Activated CD4-positive, alpha-beta T cell treated with anti-CD3 and anti-CD28 coated beads for 4 hours (primary cell): ENCODE results near the gene FAN1.
A peak's percentile ranks its signal among the peaks of the same experiment; 100 is the strongest.
"Not testable (repeated sequence)": the region's sequence is repeated elsewhere in the genome, so short reads cannot be mapped to it uniquely, and the experiment has no call there.

Source experiments
- DNase-seq, 2 donors: peaks; one replicate each; pipeline ENCODE4 v3.0.0-alpha.2; 2020

The FAN1 gene

DNA sequence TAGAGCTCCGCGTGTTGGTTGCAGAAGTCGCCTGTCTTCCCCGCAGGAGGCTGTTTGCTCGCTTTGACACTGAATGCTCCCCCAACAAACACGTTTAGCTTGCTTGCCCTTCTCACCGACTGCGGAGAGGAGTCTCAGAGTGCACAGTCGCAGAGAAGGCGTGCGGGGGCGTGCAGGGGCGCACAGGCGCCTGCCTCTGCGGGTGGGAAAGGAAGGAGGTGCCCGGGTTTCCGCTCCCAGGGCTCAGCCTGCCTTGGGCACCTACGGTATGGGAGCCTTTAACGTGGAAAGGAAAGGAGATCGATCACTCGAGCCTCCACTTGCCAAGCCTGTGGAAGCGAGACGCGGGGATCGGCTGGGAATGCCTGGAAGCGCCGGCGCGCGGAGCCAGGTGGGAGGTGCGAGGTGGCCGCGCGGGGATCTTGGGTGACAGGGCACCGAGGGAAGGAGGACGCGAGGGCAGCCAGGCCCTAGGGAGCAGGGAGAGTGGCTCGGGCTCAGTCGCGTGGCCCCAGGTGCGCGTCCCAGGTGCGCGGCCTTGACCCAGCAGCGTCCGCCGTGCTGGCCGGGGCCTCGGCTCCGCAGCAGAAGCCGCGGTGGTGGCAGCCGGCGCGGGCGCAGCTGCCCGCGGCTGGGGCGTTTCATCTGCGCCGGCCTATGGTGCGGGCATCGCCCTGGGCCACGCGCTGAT lies at the start of gene FAN1:
FAN1 (plus strand) TSS at position 419 of the 691 bp plus-strand sequence. CDS start 749 bp downstream, outside the sequence.
- peak; percentile 82 to 84 for DNase-seq

- DNase-seq, result no peak
Measured at GRCh38 chr15:30859091-30859874, 44.4 kb upstream of the FAN1 start.

GRCh38 chr15:30865257-30865656 lies 38.5 kb upstream of the FAN1 start:
- DNase-seq, result no peak

GRCh38 chr15:30870681-30871080 lies 33.0 kb upstream of the FAN1 start:
- no peak for DNase-seq

GRCh38 chr15:30872341-30872748 lies 31.4 kb upstream of the FAN1 start:
- DNase-seq, result no peak

DNA sequence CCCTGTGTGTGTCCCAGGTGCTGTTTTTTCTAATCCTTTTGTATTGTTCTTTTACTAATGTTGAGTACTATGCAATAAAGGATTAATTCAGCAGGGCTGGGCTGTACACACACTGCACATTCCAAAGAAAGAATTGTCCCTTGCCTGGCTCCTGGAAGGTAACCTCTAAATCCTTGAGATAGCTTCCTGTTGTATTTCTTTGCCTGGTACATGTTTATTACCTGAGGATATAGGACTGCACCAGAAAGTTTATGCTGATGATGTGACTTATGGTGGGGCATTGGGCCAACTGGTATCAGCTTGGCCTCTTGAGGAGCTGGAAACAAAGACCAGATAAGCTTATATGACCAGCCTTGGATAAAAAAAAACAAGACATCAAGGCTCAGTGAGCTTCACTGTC lies 26.6 kb upstream of the FAN1 start:
- DNase-seq, result no peak

GRCh38 chr15:30878515-30878914 lies 25.2 kb upstream of the FAN1 start:
- no peak for DNase-seq

DNA sequence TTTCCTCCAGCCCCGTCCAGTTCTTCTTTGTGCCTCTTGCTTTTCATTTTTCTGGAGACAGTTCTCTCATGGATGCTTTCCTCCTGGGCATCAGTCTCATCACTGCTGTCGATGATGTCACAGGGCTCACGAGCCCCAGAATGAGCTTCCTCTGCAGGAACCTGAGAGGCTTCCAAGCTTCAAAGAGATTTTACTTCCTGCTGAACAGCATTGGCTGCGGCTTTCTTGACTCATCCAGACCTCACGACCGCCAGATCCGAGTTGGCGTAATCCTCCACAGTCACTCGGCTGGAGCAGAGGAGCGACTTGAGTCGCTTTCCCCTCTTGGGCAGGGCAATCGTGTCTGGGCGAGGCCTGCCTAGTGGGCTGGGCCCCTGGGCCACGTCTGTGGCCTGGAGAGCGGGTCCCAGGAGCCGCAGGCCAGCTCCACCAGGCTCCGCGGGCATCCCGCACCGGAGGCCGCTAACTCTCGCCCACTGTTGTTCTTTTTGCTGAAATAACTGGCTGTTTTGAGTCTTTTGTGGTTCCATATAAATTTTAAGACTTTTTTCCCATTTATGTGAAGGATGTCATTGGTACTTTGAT lies 20.8 kb upstream of the FAN1 start:
- peak; percentile 25 to 33 for DNase-seq

DNA sequence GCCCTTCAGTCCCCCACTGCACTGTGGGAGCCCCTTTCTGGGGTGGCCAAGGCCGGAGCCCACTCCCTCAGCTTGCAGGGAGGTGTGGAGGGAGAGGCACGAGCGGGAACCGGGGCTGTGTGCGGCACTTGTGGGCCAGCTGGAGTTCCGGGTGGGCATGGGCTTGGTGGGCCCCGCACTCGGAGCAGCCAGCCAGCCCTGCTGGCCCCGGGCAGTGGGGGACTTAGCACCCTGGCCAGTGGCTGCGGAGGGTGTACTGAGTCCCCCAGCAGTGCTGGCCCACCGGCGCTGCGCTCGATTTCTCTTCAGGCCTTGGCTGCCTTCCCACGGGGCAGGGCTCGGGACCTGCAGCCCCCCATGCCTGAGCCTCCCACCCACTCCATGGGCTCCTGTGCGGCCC lies 20.0 kb upstream of the FAN1 start:
- not testable (repeated sequence) for DNase-seq

- DNase-seq, result no peak
Measured at GRCh38 chr15:30885814-30886213, 17.9 kb upstream of the FAN1 start.

GRCh38 chr15:30889196-30889595 lies 14.5 kb upstream of the FAN1 start:
- DNase-seq, result no peak

- DNase-seq, result no peak
Measured at GRCh38 chr15:30895461-30896210, 8.1 kb upstream of the FAN1 start.

DNA sequence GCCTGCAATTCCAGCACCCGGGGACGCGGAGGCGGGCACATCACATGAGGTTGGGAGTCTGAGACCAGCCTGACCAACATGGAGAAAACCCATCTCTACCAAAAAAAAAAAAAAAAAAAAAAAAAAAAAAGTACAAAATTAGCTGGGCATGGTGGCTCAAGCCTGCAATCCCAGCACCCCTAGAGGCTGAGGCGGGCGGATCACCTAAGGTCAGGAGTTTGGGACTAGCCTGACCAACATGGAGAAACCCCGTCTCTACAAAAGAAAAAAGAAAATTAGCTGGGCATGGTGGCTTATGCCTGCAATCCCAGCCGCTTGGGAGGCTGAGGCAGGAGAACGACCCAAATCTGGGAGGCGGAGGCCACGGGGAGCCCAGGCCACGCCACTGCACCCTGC lies 7.5 kb upstream of the FAN1 start:
- no peak for DNase-seq

DNA sequence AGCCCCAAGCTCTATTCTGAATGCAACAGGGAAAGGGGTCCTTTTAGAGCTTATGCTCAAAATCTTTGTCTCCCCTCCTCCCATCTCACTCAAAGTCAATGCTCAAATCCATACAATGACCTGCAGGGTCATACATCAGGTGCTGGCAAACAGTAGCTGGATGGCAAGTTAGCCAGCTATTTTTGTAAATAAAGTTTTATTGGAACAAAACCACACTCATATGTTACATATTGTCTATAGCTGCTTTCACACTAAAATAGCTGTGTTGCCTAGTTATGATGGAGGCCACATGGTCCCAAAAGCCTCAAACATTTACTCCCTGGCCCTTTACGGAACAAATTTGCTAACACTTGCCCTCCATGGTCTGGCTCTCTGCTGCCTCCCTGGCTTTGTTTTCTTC lies 1.8 kb upstream of the FAN1 start:
- no peak for DNase-seq

- no peak for DNase-seq
Measured at GRCh38 chr15:30904812-30905211, 1.1 kb downstream of the FAN1 start.

GRCh38 chr15:30905821-30906220 lies 2.1 kb downstream of the FAN1 start:
- no peak for DNase-seq

- no peak for DNase-seq
Measured at GRCh38 chr15:30906366-30906765, 2.7 kb downstream of the FAN1 start.

DNA sequence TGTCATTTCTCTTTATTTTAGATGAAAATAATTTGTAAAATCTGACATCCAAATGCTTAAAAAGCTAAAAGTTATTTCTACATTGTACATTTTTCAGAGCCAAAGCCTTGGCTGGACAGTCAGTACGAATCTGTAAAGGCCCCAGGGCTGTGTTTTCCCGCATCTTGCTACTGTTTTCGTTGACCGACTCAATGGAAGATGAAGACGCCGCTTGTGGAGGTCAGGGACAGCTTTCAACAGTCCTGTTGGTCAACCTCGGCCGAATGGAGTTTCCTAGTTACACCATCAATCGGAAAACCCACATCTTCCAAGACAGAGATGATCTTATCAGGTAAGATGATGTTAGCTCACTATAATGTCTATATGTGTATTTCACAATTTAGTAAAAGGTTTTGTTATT lies 10.0 kb downstream of the FAN1 start:
- DNase-seq, result no peak

- DNase-seq, result no peak
Measured at GRCh38 chr15:30917013-30917412, 13.3 kb downstream of the FAN1 start.

GRCh38 chr15:30917675-30918074 lies 14.0 kb downstream of the FAN1 start:
- DNase-seq, result no peak

GRCh38 chr15:30918366-30918765 lies 14.7 kb downstream of the FAN1 start:
- no peak for DNase-seq

GRCh38 chr15:30919877-30920550 lies 16.3 kb downstream of the FAN1 start:
- no peak for DNase-seq

DNA sequence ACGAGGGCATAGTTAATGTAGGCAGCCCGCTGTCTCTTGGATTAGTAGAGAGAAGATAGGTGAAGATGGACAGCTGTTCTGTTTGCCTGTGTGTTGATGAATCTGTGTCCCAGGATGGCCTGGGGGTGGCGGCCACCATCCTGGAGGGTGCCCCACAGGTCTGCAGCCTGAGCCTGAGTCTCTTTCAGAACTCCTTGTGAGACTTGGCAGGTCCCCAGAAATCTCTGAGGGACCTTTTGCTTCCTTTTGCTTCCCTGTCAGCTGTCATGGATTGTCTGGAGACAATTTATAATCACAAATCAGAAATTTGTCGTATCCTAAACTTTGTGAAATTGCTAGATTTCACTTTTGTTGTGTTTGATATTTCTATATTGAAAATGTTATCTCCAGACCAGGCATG lies 17.4 kb downstream of the FAN1 start:
- no peak for DNase-seq
